GM12874 (cell line): ENCODE data around the gene OR2A14.

Experiments used
- CTCF ChIP-seq: IDR thresholded peaks from 2 replicates; pipeline ENCODE4 v1.5.1; 2011; ENCODE audit warnings: low read depth, mild to moderate bottlenecking, control low read depth, low read length, moderate library complexity; ENCODE audit not compliant: insufficient read depth

The OR2A14 gene

GRCh38 chr7:144100607-144101006 is 22.4 kb upstream of the OR2A14 start:
- no peak for TF ChIP-seq CTCF

GRCh38 chr7:144102041-144102440 is 20.9 kb upstream of the OR2A14 start:
- no peak for TF ChIP-seq CTCF

GRCh38 chr7:144105211-144105610 is 17.8 kb upstream of the OR2A14 start:
- no peak for TF ChIP-seq CTCF

GRCh38 chr7:144109283-144109682 is 13.7 kb upstream of the OR2A14 start, which contains the start of gene OR2A2:
Gene OR2A2, plus strand, starts transcription at chr7:144109583. Its CDS starts 0 bp downstream, at chr7:144109583.
- TF ChIP-seq CTCF = no peak

- no peak for TF ChIP-seq CTCF
Observed at GRCh38 chr7:144110272-144110671, 12.7 kb upstream of the OR2A14 start.

- no peak for TF ChIP-seq CTCF
Observed at GRCh38 chr7:144113651-144114050, 9.3 kb upstream of the OR2A14 start.

- no peak for TF ChIP-seq CTCF
Observed at GRCh38 chr7:144118341-144118740, 4.6 kb upstream of the OR2A14 start.
